HG02981 (cell line): ENCODE data around the gene TMC7.
A peak's percentile ranks its signal among the peaks of the same experiment; 100 is the strongest.

ENCODE experiments used
- ATAC-seq: cut with Tn5 transposase; IDR thresholded peaks from one replicate; pipeline ENCODE4 v1.9.1; 2021; ENCODE audit warnings: mild to moderate bottlenecking, moderate library complexity; ENCODE audit not compliant: unreplicated experiment

Gene TMC7

DNA sequence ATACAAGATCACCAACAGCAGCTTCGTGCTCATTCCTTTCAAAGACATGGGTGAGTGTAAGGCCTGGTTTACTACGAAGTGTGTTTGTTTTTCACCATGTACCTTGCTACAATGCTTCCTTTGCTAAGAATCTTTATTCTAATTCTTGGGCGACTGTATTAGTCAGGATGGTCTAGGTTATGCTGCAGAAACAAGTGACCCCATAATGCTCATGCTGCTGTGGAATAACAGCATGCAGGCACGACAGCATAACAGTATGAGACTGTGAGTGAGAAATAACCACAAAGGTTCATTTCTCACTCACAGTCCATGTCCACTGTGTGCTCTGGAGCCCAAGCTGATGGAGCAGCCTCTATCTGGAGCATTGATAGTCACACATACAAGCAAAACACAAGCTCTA, 38.0 kb downstream of the TMC7 start:
- no peak for ATAC-seq

DNA sequence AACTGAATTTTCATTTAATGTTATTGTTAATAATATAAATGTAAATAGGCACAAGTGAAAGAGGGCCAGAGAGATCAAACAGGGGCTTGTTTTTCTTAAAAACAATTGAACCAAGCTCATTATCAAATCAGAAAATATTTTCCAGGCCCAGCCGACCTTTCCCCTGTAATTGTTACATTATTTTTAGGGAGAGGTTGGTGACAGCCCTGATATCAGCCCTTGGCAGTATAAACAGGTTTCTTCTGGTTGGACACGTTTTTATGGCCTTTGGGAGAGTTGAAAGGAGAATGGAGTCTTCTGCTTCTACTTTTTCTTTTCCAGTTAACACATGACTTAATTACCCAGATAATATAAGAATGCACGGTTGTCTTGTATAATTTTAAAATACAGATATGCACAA, 43.7 kb downstream of the TMC7 start:
- ATAC-seq = no peak

DNA sequence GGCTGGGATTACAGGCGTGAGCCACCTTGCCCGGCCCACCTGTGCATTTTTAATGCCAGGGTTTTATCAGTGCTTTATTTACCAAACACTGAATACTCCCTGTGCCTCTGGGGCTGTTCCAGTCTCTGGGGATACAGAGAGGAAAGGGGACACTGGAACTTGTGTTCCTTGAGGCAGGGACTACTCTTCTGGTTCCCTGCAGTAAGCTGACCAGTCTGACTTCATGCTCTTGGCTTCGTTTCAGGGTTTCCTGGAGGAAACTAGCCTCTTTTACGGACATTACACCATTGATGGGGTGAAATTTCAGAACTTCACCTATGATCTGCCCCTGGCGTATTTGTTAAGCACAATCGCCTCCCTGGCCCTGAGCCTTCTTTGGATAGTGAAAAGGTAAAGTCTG, 46.2 kb downstream of the TMC7 start:
- no peak for ATAC-seq

DNA sequence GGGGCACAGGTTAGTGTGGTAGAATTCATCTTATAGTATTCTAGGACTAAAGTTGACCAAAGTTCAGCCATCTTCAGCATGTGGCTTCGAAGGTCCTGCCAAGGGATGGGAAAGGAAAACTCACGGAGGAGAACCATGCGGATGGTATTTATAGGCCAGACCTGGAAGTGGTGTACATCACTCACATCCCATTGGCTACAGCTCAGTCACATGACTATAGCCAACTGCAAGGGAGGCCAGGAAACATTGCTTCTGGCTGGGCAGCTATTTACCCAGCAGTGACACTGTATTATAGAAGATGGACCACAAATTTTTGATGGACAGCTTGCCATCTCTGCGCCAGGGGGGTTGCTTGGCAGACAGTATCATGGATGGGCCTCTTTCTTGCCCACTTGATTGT, 48.0 kb downstream of the TMC7 start:
- no peak for ATAC-seq

DNA sequence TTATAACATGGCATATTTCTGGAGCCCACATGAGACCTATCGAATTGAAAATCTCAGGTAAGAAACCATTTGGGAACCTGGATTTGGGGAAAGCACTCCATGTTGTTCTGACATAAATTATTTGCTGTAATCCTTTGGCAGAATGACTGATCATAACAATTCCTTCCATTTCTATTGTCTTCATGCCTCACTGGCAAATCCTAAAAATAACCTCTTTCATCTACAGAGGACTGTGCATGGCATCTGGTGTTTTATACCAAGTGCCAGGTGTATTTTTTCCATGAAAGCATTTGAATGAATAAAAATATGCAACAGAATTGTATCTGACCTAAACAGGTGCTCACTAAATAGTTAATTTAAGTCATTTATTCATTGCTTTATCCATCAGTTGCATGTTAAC, 50.0 kb downstream of the TMC7 start:
- ATAC-seq = no peak

DNA sequence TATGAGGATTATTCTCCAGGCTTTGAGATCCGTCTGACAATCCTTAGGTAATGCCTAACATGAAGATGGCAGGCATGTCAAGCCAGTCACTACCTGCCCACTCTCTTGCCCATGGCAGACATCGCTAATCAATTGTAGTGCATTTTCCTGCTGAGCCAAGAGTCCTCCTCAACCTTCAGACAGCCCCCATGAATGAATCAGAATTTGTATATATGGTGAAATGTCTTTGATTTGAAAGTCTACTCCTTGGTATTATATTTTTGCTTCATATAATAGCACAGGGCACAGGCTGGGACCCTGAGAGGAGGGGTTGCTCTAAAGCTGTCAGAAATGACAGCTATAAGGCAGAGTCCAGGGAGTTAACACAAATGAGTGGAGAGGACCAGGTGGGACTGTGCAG, 56.7 kb downstream of the TMC7 start:
- ATAC-seq = no peak

DNA sequence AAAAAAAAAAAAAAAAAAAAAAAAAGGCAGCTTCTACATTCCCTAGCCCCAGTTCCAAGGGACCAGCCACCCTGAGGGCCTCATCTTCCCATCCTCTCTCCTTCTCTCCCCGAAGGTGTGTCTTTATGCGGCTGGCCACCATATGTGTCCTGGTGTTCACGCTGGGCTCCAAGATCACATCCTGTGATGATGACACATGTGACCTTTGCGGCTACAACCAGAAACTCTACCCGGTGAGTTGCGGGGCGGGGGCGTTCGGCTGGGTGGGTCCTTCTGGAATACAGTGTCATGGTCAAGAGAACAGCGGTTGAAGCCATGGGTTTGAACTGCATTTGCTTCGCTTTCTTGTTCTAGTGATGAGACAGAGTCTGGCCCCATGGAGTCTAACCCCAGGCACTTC, 61.0 kb downstream of the TMC7 start:
- no peak for ATAC-seq

DNA sequence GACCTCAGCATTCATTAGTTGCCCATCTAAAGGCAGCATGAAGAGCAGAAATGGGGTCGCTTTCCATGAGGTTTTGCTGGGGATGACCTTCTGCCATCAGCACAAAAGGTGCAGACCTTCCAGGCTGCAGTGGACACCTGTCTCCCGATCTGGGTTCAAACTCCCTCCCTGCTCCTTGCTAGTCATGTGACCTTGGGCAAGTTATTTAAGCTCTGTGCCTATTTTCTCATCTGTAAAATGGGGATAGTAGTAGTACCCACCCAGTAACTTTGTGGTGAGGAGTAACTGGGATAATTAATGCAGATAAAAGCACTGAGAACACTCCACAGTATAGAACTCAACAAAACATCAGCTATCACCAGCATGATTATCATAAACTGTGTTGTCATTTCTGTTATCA, 62.3 kb downstream of the TMC7 start:
- ATAC-seq = no peak

DNA sequence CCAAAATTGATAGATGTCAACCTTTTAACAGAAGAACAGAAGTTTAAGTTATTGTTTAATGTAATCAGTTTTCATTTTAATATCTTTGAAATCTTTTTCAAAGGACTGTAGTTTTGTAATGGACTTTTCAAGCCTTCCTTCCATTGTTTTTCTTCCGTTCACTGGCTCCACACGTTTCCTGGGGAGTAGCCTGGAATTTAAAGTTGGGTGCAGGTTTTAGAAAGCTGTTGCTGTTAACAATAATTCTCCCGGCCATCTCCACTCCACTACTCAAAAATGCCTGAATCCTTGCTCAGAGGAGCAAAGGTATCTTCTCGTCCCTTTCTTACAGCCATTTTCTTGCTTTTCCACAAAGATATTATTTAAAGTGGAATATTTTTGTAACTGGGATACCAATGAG, 79.0 kb downstream of the TMC7 start:
- no peak for ATAC-seq

DNA sequence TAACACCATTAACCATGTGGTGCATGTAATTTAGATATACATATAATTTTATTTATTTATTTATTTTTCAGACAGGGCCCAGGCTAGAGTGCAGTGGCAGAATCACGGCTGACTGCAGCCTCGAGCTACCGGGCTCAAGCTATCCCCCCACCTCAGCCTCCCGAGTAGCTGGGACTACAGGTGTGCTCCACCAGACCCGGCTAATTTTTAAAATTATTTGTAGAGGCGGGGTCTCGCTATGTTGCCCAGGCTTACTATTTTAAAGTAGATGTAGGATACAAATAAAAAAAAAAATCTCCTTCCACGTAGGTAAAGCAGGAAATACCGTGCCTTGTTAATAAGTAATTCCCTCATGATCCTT, 83.2 kb downstream of the TMC7 start:
- ATAC-seq = no peak

DNA sequence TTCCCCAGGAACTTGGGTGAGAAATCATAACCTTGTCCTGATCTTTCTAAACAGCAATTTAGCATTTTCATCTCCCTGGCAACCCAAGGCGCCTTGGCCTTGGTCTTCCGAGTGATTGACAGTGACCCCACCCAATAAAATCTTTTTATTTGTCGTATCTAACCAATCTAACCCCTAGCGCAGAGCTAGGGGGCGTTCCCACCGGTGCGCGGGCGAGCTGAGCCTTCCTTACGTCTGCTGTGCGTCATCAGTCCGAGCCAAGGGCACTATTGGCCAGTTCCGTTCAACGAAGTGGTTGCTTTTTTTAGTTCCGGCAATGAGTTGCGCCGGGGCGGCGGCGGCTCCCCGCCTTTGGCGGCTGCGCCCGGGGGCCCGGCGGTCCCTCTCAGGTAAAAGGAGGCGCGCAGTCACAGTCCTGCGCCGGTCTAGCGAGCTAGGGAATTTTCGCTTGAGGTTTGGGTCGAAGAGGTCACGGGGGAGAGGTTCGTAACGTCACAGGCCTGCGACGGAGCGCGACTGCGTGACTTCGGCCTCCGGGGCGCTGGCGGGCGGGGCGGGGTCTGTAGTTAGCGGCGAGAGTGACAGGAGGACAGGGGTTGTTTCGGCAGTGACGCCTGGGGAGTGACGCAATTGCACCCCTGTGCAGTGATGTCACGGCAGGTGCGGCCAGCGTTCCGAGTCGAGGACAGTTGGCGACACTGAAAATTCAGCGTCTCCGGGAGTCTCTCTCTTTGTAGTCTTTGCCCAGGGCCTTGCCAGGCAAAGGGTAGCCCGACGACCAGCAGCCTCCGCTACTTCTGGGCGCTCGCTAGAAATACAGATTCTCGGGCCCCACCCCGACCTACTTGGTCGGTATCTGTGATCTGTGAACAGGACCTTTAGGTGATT, 83.9 kb downstream of the TMC7 start, which contains the start of gene COQ7:
TSS of gene COQ7 (plus strand) at position 266 of the 888 bp plus-strand sequence. CDS start at position 317, 51 bp downstream.
- ATAC-seq = peak; percentile 87

DNA sequence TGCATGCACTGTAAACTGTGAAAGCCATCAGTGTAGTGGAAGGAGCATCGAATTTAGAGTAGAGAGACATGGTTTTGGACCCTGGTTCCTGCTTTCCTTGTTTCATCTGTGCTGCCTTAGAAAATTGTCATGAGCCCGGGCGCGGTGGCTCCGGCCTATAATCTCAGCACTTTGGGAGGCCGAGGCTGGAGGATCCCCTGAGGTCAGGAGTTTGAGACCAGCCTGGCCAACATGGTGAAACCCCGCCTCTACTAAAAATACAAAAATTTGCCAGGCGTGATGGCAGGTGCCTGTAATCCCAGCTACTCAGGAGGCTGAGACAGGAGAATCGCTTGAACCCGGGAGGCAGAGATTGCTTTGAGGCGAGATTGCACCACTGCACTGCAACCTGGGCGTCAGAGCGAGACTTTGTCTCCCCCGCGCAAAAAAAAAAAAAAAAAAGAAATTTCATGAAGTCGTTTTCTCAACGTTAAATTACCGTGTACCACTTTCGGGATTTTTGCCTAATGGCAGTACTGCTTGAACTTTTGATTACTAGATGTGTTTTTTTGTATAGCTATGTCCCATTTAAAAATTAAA, 84.6 kb downstream of the TMC7 start:
- ATAC-seq = no peak

DNA sequence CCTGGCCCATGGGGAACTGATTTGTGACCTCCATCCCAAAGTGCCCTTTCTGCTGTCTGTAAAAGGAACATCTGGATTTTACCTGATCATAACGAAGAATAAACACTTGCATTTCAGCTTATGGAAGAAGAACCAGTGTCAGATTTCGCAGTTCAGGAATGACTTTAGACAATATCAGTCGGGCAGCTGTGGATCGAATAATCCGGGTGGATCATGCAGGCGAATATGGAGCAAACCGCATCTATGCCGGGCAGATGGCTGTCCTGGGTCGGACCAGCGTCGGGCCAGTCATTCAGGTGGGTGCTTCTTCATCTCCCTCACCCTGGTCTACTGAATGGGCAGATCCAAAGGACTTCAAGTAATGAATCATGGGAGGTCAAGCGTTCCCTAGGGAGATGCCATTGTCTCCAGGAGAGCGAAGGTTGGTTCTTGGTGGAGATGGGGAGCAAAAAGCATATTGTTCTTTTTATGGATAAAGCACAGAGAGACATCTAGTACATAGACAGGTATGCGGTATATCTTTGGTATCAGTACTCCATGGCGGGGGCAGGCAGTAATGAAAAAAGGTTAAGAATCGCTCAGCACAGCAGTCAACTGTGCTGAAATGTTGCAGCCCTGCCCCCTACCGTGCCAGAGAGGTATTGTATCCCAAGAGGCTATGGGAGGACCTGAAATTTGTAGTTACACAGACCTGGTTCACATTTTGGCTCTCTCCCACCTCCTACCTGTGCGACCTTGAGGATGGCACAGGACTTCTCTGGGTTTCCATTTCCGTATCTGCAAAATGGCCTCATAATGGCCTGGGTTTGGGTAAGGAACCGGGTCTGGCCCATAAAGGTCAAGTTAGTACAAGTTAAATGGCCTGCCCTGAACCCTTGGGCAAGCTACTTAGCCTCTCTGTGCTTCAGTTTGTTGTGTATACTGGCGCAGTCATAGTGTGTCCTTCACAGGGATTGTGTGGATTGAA, 88.4 kb downstream of the TMC7 start:
- ATAC-seq = no peak

DNA sequence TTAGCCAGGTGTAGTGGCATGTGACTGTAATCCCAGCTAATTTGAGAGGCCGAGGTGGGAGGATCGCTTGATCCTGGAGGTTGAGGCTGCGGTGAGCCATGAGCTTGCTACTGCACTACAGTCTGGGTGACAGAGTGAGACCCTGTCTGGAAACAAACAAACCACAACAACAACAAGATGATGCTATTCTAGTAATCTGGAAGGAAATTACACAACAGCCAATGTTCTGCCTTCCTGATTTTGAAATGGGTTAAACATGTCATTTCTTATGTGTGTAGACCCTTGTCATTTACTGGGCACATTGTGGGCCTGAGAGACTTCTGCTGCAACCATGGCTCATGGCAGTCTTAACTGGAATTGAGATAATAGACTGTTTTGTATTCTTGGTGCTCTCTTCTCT, 89.6 kb downstream of the TMC7 start:
- ATAC-seq = no peak

DNA sequence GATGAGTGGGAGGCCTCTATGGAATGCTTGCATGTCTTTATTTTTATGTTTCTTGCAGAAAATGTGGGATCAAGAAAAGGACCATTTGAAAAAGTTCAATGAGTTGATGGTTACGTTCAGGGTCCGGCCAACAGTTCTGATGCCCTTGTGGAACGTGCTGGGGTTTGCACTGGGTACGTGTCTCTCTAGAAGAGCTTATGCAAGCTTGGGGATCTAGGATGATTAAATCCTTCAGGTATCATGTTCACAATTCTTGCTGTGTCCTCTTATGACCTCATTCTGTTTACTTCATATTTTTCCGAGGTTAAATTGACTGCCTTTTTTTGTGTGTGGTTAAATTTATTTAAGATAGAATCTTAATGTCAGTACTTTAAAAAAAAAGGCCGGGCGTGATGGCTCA, 90.1 kb downstream of the TMC7 start:
- ATAC-seq = no peak

DNA sequence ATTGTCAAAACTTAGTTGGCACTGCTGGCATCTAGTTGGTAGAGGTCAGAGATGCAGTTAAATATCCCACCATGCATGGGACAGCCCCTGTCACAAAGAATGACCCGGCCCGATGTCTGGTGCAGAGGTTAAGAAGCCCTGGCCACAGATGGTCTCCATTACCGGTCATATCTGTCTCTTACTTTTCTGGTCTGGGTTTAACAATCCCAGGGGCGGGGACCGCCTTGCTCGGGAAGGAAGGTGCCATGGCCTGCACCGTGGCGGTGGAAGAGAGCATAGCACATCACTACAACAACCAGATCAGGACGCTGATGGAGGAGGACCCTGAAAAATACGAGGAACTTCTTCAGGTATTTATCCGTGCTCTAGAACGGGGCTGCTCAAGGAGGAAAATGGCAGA, 91.8 kb downstream of the TMC7 start:
- no peak for ATAC-seq

DNA sequence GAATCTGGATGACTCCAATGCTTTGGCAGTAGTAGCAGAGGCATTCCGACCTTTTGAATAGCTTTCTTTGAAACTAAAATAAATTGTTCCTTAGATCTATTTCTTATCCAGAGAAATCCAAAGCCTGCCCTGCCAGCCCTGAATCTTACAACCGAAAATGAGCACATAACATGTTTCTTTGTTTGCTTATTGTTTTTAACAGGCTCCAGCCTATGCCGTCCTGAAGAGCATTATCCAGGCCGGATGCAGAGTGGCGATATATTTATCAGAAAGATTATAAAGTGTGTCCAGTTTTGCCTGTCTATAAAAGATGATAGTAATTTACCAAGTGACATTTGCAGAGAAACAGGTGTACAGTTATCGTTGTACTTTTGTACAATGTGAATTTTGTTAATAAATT, 94.1 kb downstream of the TMC7 start:
- no peak for ATAC-seq

DNA sequence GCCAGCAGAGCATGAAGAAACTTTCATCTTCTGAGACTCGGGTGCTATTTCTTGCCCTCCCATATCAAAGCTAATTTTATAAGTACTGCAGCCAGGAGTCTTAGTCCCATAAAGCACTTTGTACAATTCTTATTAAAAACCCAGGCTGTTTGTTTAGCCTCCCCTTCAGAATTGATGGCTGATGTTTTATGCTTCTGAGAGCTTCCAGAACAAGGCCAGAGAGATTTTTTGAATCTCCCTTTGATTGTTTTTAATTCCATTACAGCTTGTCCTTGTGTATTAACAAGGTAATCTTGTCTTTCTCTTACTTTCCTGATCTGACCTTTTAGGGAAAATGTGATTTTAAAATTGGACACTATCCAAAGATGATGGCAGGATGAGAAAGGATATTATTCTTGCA, 99.9 kb downstream of the TMC7 start:
- ATAC-seq = no peak

DNA sequence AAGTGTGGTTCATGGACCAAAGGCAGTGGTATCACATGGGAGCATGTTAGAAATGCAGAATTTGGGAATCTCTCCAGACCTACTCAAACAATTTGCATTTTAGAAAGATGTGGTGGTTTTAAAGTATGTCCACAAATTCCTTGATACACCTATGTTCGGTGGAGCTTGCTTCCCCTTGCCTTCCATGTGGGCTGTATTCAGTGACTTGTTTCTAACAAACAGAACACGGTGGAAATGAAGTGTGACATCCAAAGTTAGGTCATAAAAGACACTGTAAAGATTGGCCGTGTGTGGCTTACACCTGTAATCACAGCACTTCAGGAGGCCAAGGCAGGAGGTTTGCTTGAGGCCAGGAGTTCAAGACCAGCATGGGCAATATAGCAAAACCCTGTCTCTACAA, 100.4 kb downstream of the TMC7 start:
- ATAC-seq = no peak

DNA sequence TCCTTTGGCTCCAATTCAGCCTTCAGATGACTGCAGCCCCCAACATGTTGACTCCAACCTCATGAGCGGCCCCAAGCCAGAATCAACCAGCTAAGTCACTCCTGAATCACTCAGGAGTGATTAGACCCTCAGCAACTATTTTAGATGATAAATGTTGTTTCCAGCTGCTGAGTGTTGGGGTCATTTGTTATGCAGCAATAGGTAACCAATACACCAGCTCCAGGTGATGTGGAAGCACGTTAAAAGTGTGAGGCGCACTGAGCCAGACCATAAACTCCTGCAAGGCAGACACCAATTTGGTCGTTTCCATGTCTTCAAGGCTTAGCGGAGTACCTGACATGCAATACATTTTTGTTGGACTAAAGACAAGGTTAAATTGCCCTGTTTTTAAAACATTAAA, 101.1 kb downstream of the TMC7 start:
- ATAC-seq = no peak

DNA sequence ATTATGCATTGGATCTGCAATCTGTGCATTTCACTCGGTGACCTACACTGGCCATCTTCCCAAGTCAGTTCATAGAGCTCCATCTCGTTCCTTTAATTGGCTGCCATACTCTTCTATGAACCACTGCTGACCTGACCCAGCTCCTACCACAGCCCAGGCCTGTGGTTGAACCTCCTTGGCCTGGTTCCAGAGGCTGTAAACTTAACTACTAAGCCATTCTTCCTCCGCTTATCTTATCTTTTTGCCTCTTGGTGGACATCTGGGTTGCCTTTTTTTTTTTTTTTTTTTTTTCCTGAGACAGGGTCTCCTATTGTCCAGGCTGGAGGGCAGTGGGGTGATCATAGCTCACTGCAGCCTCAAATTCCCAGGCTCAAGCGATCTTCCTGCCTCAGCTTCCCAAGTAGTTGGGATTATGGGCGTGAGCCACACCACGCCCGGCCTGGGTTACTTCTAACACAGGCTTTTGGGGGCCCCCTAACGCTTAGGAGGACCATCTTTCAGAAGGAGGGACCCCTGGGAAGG, 102.0 kb downstream of the TMC7 start:
- ATAC-seq = no peak
